ENCODE data around the gene GAS2L2. TPM values are rescaled to one million over a fixed set of nuclear protein-coding genes. Genes with fewer than 3 reads are reported as not detected.

The GAS2L2 gene
- total and polyA plus RNA-seq, 4 donors: not detected

DNA sequence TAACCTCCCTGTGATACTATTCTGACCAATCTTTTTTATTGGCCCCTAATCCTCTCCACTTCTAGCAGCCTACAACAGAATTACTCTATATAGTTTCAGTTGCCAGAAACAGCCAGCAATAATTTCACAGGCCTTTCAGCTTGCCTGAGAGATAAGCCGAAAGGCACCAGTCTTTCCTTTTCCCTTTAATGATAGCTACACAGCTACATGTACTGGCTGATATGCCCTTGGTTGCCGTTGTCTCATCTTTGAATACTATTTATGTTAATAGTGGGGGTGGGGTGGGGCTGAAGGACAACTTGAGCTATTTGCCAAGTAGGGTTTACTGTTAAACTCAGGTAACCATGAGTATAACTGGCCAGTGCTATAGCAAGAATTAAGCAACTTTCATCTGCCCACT is 57.4 kb downstream of the GAS2L2 start:
- H3K4me3 ChIP-seq (ENCODE audit: low read depth in 1 of 3, low read length in 3 of 3): no peak overlapping the region
- no peaks in the 10 kb centered on the region for H3K4me1 ChIP-seq (ENCODE audit: control insufficient read depth in 4 of 4, insufficient read depth in 4 of 4, low read length in 3 of 4)
- no peak for DNase-seq (ENCODE audit: low spot score)
- H3K36me3 ChIP-seq (ENCODE audit: control insufficient read depth in 4 of 4, insufficient read depth in 3 of 4, low read depth in 1 of 4, low read length in 3 of 4): peaks cover 0 to 21% (median 7%) of the 10 kb centered on the region in 4 donors
- no peaks in the 10 kb centered on the region for H3K27me3 ChIP-seq (ENCODE audit: control insufficient read depth in 4 of 4, insufficient read depth in 4 of 4, low read length in 3 of 4)
- no peaks in the 10 kb centered on the region for H3K9me3 ChIP-seq (ENCODE audit: control insufficient read depth in 4 of 4, low read length in 3 of 4)
- WGBS: 67% methylated on average over 2 of the region's 2 CpGs
- no peak overlapping the region for H3K27ac ChIP-seq (ENCODE audit: low read depth in 1 of 2, low read length in 2 of 2)
- TF ChIP-seq HNF4G (IDR thresholded peaks at IDR 0.05) (no peak), NR2F2 (IDR thresholded peaks at IDR 0.05) (no peak), FOXA2 (IDR thresholded peaks at IDR 0.05) (no peak), EGR1 (IDR thresholded peaks at IDR 0.05; ENCODE audit: low read depth in 2 of 2) (no peak), GABPA (IDR thresholded peaks at IDR 0.05 in 1 of 2, conservative IDR thresholded peaks at IDR 0.05 in 1 of 2) (no peak), RAD21 (IDR thresholded peaks at IDR 0.05) (no peak), RXRA (IDR thresholded peaks at IDR 0.05) (no peak), TAF1 (conservative IDR thresholded peaks at IDR 0.05) (no peak), HNF4A (conservative IDR thresholded peaks at IDR 0.05) (no peak), SP1 (IDR thresholded peaks at IDR 0.05) (no peak)
- TF ChIP-seq, protein P1, sequence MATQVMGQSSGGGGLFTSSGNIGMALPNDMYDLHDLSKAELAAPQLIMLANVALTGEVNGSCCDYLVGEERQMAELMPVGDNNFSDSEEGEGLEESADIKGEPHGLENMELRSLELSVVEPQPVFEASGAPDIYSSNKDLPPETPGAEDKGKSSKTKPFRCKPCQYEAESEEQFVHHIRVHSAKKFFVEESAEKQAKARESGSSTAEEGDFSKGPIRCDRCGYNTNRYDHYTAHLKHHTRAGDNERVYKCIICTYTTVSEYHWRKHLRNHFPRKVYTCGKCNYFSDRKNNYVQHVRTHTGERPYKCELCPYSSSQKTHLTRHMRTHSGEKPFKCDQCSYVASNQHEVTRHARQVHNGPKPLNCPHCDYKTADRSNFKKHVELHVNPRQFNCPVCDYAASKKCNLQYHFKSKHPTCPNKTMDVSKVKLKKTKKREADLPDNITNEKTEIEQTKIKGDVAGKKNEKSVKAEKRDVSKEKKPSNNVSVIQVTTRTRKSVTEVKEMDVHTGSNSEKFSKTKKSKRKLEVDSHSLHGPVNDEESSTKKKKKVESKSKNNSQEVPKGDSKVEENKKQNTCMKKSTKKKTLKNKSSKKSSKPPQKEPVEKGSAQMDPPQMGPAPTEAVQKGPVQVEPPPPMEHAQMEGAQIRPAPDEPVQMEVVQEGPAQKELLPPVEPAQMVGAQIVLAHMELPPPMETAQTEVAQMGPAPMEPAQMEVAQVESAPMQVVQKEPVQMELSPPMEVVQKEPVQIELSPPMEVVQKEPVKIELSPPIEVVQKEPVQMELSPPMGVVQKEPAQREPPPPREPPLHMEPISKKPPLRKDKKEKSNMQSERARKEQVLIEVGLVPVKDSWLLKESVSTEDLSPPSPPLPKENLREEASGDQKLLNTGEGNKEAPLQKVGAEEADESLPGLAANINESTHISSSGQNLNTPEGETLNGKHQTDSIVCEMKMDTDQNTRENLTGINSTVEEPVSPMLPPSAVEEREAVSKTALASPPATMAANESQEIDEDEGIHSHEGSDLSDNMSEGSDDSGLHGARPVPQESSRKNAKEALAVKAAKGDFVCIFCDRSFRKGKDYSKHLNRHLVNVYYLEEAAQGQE (IDR thresholded peaks at IDR 0.05): no peak
- TF ChIP-seq, protein P2, sequence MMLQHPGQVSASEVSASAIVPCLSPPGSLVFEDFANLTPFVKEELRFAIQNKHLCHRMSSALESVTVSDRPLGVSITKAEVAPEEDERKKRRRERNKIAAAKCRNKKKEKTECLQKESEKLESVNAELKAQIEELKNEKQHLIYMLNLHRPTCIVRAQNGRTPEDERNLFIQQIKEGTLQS (IDR thresholded peaks at IDR 0.05): no peak
- TF ChIP-seq, protein P3, sequence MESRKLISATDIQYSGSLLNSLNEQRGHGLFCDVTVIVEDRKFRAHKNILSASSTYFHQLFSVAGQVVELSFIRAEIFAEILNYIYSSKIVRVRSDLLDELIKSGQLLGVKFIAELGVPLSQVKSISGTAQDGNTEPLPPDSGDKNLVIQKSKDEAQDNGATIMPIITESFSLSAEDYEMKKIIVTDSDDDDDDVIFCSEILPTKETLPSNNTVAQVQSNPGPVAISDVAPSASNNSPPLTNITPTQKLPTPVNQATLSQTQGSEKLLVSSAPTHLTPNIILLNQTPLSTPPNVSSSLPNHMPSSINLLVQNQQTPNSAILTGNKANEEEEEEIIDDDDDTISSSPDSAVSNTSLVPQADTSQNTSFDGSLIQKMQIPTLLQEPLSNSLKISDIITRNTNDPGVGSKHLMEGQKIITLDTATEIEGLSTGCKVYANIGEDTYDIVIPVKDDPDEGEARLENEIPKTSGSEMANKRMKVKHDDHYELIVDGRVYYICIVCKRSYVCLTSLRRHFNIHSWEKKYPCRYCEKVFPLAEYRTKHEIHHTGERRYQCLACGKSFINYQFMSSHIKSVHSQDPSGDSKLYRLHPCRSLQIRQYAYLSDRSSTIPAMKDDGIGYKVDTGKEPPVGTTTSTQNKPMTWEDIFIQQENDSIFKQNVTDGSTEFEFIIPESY (IDR thresholded peaks at IDR 0.05): no peak
- no peak overlapping the region for H3K9ac ChIP-seq (ENCODE audit: low read depth in 1 of 2, low read length in 2 of 2)

DNA sequence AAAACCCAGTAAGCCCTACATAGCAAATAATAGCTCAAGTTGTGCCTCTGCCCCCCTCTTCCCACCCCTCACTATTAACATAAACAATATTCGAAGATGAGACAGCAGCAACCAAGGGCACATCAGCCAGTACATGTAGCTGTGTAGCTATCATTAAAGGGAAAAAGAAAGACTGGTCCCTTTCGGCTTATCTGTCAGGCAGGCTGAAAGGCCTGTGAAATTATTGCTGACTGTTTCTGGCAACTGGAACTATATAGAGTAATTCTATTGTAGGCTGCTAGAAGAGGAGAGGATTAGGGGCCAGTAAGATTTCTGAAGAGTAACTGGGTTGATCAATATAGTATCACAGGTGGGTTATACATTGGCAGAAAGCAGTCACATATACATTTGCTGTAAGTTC is 58.1 kb downstream of the GAS2L2 start:
- no peak overlapping the region for H3K4me3 ChIP-seq (ENCODE audit: low read depth in 1 of 3, low read length in 3 of 3)
- no peaks in the 10 kb centered on the region for H3K9me3 ChIP-seq (ENCODE audit: control insufficient read depth in 4 of 4, low read length in 3 of 4)
- DNase-seq (ENCODE audit: low spot score): no peak
- no peak for TF ChIP-seq HNF4A (conservative IDR thresholded peaks at IDR 0.05)
- TF ChIP-seq, protein P1 (IDR thresholded peaks at IDR 0.05): no peak
- H3K27ac ChIP-seq (ENCODE audit: low read depth in 1 of 2, low read length in 2 of 2): no peak overlapping the region
- WGBS: 82% methylated on average over 2 of the region's 2 CpGs
- H3K36me3 ChIP-seq (ENCODE audit: control insufficient read depth in 4 of 4, insufficient read depth in 3 of 4, low read depth in 1 of 4, low read length in 3 of 4): peaks cover 0 to 25% (median 9%) of the 10 kb centered on the region in 4 donors
- H3K9ac ChIP-seq (ENCODE audit: low read depth in 1 of 2, low read length in 2 of 2): no peak overlapping the region
- H3K4me1 ChIP-seq (ENCODE audit: control insufficient read depth in 4 of 4, insufficient read depth in 4 of 4, low read length in 3 of 4): no peaks in the 10 kb centered on the region
- H3K27me3 ChIP-seq (ENCODE audit: control insufficient read depth in 4 of 4, insufficient read depth in 4 of 4, low read length in 3 of 4): no peaks in the 10 kb centered on the region

Other genes with a start within 250 kb of the GAS2L2 start
- gene SLFN12L, start 215.6 kb downstream of the GAS2L2 start, total RNA-seq: 1 to 10 TPM in 1 of 2 donors, under 1 TPM in 1; 0.37 to 2.2 TPM
- gene SLFN12L, start 215.6 kb downstream of the GAS2L2 start, polyA plus RNA-seq: under 1 TPM; 0.09 to 0.17 TPM
- gene SLFN14, start 192.4 kb downstream of the GAS2L2 start, total RNA-seq: 10 to 100 TPM in 1 of 2 donors, under 1 TPM in 1; under 0.01 to 23.7 TPM
- not detected for gene SLFN14, start 192.4 kb downstream of the GAS2L2 start, polyA plus RNA-seq
- gene PEX12, start 174.7 kb downstream of the GAS2L2 start, total RNA-seq: 1 to 10 TPM; 2.3 to 2.4 TPM
- 1 to 10 TPM; 2.0 to 3.6 TPM for gene PEX12, start 174.7 kb downstream of the GAS2L2 start, polyA plus RNA-seq
- 10 to 100 TPM; 25.4 to 55.6 TPM for gene AP2B1, start 165.9 kb downstream of the GAS2L2 start, total RNA-seq
- gene AP2B1, start 165.9 kb downstream of the GAS2L2 start, polyA plus RNA-seq: 10 to 100 TPM in 1 of 2 donors, 1 to 10 TPM in 1; 8.7 to 19.2 TPM
- gene RASL10B, start 21.6 kb downstream of the GAS2L2 start, total RNA-seq: 1 to 10 TPM in 1 of 2 donors, under 1 TPM in 1; 0.42 to 3.8 TPM
- 1 to 10 TPM; 1.7 to 2.7 TPM for gene RASL10B, start 21.6 kb downstream of the GAS2L2 start, polyA plus RNA-seq
- not detected for gene C17orf50, start 7.6 kb upstream of the GAS2L2 start, total RNA-seq
- gene C17orf50, start 7.6 kb upstream of the GAS2L2 start, polyA plus RNA-seq: not detected
- gene MMP28, start 42.4 kb upstream of the GAS2L2 start, total RNA-seq: under 1 TPM; 0.59 to 0.75 TPM
- gene MMP28, start 42.4 kb upstream of the GAS2L2 start, polyA plus RNA-seq: under 1 TPM; 0.14 to 0.30 TPM
- gene TAF15, start 56.2 kb upstream of the GAS2L2 start, total RNA-seq: 10 to 100 TPM; 68.9 to 75.0 TPM
- gene TAF15, start 56.2 kb upstream of the GAS2L2 start, polyA plus RNA-seq: 10 to 100 TPM; 13.5 to 66.3 TPM
- under 1 TPM in 1 of 2 donors, not detected in 1; 0.08 TPM for gene HEATR9, start 115.7 kb upstream of the GAS2L2 start, total RNA-seq
- not detected for gene HEATR9, start 115.7 kb upstream of the GAS2L2 start, polyA plus RNA-seq
- 1 to 10 TPM; 1.7 to 2.2 TPM for gene CCL5, start 127.1 kb upstream of the GAS2L2 start, total RNA-seq
- gene CCL5, start 127.1 kb upstream of the GAS2L2 start, polyA plus RNA-seq: 1 to 10 TPM; 2.9 to 4.7 TPM
- gene RDM1, start 177.5 kb upstream of the GAS2L2 start, total RNA-seq: 1 to 10 TPM in 1 of 2 donors, not detected in 1; 1.9 TPM
- under 1 TPM; 0.29 to 0.42 TPM for gene RDM1, start 177.5 kb upstream of the GAS2L2 start, polyA plus RNA-seq
- not detected for gene LYZL6, start 190.5 kb upstream of the GAS2L2 start, total RNA-seq
- gene LYZL6, start 190.5 kb upstream of the GAS2L2 start, polyA plus RNA-seq: not detected
- 10 to 100 TPM in 1 of 2 donors, under 1 TPM in 1; 0.65 to 22.3 TPM for gene CCL16, start 228.3 kb upstream of the GAS2L2 start, total RNA-seq
- gene CCL16, start 228.3 kb upstream of the GAS2L2 start, polyA plus RNA-seq: 10 to 100 TPM in 1 of 2 donors, 1 to 10 TPM in 1; 8.1 to 21.7 TPM
- 10 to 100 TPM in 1 of 2 donors, 1 to 10 TPM in 1; 1.9 to 11.6 TPM for gene CCL14, start 233.5 kb upstream of the GAS2L2 start, total RNA-seq
- 100 to 1,000 TPM in 1 of 2 donors, 10 to 100 TPM in 1; 68.7 to 124 TPM for gene CCL14, start 233.5 kb upstream of the GAS2L2 start, polyA plus RNA-seq
- gene CCL15, start 248.3 kb upstream of the GAS2L2 start, total RNA-seq: 10 to 100 TPM in 1 of 2 donors, 1 to 10 TPM in 1; 9.2 to 14.1 TPM
- gene CCL15, start 248.3 kb upstream of the GAS2L2 start, polyA plus RNA-seq: 10 to 100 TPM in 1 of 2 donors, 1 to 10 TPM in 1; 8.8 to 27.8 TPM